GM23338 (cell line): Measurements from ENCODE around the gene XXYLT1.

Experiments used
- EZH2 ChIP-seq: fragments of 200-600 bp; sonication (generic); IDR thresholded peaks from one replicate; pipeline ENCODE4 v1.8.0; 2017; ENCODE audit warnings: antibody characterized with exemption, mild to moderate bottlenecking, low read depth; ENCODE audit not compliant: unreplicated experiment
- EZH2phosphoT487 ChIP-seq: fragments of 200-600 bp; sonication (generic); IDR thresholded peaks from one replicate; pipeline ENCODE4 v1.8.1; 2018; ENCODE audit warnings: antibody characterized with exemption; ENCODE audit not compliant: unreplicated experiment
- POLR2AphosphoS5 ChIP-seq: IDR thresholded peaks from 2 replicates; pipeline ENCODE4 v1.6.1; 2016; ENCODE audit warnings: antibody characterized with exemption, low read depth
- TF ChIP-seq, protein P1 (sequence below), 2 experiments: fragments of 200-600 bp in 1 of 2; sonication (generic) in 1 of 2; conservative IDR thresholded peaks; 2 replicates each; pipeline versions ENCODE4 v1.5.1 to v1.6.1; 2016 to 2017; ENCODE audit warnings: antibody characterized with exemption in 2 of 2, low read depth in 2 of 2, mild to moderate bottlenecking in 2 of 2, moderate library complexity in 1 of 2
- TF ChIP-seq, protein P2 (sequence below): IDR thresholded peaks from one replicate; pipeline ENCODE4 v1.6.1; 2018; ENCODE audit warnings: antibody characterized with exemption; ENCODE audit not compliant: unreplicated experiment

DNA sequence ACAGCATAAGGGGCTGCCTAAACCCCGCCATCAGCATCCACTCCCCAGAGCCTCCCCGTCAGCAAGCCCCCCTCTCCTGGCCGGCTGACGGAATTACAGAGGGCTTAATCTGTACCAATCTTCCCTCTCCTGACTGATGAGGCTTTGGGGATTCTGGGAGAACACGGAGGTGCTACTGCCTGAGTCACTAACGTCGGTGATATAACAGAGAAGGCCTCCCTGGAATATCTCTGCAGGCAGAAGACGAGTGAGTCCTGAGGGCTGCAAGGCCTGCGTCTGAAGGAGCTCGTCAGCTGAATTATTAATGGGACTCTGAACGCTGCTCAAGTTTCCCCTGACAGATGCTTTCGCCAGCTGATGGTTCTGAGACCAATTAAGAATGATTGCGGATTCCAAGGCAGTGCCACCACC, 147.7 kb downstream of the XXYLT1 start:
- TF ChIP-seq, protein P1, sequence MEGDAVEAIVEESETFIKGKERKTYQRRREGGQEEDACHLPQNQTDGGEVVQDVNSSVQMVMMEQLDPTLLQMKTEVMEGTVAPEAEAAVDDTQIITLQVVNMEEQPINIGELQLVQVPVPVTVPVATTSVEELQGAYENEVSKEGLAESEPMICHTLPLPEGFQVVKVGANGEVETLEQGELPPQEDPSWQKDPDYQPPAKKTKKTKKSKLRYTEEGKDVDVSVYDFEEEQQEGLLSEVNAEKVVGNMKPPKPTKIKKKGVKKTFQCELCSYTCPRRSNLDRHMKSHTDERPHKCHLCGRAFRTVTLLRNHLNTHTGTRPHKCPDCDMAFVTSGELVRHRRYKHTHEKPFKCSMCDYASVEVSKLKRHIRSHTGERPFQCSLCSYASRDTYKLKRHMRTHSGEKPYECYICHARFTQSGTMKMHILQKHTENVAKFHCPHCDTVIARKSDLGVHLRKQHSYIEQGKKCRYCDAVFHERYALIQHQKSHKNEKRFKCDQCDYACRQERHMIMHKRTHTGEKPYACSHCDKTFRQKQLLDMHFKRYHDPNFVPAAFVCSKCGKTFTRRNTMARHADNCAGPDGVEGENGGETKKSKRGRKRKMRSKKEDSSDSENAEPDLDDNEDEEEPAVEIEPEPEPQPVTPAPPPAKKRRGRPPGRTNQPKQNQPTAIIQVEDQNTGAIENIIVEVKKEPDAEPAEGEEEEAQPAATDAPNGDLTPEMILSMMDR (conservative IDR thresholded peaks at IDR 0.05; ENCODE audit: low read depth in 2 of 2): peak; percentile 58 to 65
- no peak for TF ChIP-seq EZH2
- TF ChIP-seq POLR2AphosphoS5: no peak
- TF ChIP-seq, protein P2, sequence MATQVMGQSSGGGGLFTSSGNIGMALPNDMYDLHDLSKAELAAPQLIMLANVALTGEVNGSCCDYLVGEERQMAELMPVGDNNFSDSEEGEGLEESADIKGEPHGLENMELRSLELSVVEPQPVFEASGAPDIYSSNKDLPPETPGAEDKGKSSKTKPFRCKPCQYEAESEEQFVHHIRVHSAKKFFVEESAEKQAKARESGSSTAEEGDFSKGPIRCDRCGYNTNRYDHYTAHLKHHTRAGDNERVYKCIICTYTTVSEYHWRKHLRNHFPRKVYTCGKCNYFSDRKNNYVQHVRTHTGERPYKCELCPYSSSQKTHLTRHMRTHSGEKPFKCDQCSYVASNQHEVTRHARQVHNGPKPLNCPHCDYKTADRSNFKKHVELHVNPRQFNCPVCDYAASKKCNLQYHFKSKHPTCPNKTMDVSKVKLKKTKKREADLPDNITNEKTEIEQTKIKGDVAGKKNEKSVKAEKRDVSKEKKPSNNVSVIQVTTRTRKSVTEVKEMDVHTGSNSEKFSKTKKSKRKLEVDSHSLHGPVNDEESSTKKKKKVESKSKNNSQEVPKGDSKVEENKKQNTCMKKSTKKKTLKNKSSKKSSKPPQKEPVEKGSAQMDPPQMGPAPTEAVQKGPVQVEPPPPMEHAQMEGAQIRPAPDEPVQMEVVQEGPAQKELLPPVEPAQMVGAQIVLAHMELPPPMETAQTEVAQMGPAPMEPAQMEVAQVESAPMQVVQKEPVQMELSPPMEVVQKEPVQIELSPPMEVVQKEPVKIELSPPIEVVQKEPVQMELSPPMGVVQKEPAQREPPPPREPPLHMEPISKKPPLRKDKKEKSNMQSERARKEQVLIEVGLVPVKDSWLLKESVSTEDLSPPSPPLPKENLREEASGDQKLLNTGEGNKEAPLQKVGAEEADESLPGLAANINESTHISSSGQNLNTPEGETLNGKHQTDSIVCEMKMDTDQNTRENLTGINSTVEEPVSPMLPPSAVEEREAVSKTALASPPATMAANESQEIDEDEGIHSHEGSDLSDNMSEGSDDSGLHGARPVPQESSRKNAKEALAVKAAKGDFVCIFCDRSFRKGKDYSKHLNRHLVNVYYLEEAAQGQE: no peak
- no peak for TF ChIP-seq EZH2phosphoT487
